GM19193 (cell line): Measurements from ENCODE around the gene SMCHD1.
A peak's percentile ranks its signal among the peaks of the same experiment; 100 is the strongest.

Experiments
- POLR2A ChIP-seq: IDR thresholded peaks from 4 replicates; pipeline ENCODE4 v1.6.1; 2011; ENCODE audit not compliant: insufficient read depth, insufficient read length; ENCODE audit errors: extremely low read depth

Gene SMCHD1

DNA sequence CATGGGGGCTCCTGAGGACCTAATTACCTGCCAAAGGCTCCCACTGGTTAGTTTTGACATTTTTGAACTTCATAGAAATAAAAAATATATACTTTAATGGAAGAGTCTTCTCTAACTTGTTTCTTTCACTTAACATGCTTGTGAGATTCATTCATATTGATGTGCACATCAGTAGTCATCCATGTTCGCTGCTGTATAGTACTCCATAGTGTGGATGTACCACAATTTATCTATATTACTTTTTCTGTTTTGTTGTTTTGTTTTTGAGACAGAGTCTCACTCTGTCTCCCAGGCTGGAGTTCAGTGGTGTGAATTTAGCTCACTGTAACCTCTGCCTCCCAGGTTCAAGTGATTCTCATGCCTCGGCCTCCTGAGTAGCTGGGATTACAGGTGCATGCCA lies 168.4 kb downstream of the SMCHD1 start:
- no peak for TF ChIP-seq POLR2A

DNA sequence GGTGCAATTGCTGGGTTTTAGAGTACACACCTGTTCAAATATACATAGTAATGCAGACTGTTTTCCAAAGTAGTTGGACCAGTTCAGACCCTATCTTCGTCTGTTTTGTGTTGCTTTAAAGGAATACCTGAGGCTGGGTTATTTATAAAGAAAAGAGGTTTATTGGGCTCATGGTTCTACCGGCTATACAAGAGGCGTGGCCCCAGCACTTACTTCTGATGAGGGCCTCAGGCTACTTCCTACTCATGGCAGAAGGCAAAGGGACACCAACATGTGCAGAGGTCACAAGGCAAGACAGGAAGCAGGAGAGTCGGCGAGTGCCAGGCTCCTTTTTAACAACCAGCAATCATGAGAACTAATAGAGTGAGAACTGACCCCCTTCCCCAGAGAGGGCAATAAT lies 169.3 kb downstream of the SMCHD1 start:
- TF ChIP-seq POLR2A: no peak

DNA sequence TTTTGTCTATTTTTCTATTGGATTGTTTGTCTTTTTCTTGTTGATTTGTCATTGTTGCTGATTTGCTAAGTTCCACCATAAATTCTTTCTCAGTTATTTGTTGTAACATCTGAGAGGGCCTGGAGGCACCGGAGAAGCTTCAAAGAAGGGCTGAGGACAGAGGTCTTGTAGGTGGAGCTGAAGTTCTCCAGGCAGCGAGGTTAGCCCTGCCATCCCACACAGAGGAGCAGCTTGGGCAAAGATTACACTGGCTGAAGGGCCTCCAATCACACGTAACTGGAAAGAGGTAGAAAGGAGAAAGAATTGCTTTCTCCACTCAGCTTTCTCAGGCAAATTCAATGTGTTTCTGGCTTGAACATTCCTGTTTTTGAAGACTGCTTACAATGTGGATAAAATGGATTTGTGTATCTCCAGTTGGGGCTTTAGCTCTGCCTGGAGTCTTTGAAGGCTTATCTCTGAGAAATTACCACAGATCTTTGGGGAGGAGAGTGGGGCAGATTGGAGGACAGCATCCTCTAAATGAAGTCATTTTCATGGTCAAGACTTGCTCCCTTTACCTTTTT lies 170.2 kb downstream of the SMCHD1 start:
- no peak for TF ChIP-seq POLR2A

GRCh38 chr18:2826581-2826980 lies 171.1 kb downstream of the SMCHD1 start:
- no peak for TF ChIP-seq POLR2A

DNA sequence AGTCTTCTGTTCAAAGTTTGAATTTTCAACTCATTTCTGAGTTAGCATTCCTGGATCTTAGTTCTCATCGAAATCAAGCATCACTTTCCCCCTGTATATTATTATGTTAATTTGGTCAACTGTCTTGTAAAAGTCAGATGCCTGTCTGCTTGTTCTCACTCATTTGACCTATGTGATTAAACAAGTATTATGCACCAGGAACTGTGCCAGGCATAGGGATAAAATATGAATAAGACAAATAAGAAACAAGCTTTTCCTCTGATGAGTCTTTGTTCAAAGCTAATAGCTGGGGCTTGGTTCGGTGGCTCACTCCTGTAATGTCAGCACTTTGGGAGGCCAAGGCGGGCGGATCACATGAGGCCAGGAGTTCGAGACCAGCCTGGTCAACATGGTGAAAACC lies 171.5 kb downstream of the SMCHD1 start:
- TF ChIP-seq POLR2A: no peak

GRCh38 chr18:2839202-2839601 lies 183.7 kb downstream of the SMCHD1 start:
- no peak for TF ChIP-seq POLR2A

DNA sequence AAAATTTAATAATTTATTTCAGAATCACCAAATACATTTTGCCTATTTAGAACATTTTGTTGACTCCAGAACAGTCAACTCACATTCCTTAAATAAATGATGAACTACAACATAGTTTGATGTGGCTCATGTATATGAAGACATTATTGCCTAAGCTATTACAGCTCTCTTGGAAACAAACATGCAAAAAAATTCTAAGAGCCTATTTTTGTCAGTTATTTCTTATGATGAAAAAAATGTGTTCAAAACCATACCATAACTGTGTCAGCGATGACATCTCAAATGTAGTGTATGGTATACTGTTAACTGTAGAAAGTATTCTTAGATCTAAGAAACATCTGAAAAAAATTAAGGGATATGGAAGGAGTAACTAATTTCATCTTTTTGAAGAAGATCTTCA lies 185.0 kb downstream of the SMCHD1 start:
- no peak for TF ChIP-seq POLR2A

GRCh38 chr18:2843146-2843545 lies 187.6 kb downstream of the SMCHD1 start:
- no peak for TF ChIP-seq POLR2A

DNA sequence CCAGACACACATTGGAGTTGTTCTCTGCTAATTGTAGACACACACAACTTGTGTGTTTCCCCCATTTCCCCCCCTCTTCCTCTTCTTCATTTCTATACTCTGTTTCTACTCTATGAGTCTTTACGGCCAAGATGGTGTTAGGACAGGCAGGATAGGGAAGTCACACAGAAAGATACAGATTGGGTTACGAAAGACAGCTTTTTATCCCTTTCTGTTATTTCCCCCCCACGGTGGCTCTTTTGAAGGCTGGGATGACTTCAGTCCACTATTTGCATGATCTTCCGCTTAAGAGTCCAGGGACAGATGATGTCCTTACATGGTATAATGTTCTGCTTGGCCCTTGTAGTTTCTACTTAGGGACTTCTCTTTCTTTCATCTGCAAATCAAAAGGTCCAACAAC lies 189.6 kb downstream of the SMCHD1 start:
- TF ChIP-seq POLR2A: no peak

DNA sequence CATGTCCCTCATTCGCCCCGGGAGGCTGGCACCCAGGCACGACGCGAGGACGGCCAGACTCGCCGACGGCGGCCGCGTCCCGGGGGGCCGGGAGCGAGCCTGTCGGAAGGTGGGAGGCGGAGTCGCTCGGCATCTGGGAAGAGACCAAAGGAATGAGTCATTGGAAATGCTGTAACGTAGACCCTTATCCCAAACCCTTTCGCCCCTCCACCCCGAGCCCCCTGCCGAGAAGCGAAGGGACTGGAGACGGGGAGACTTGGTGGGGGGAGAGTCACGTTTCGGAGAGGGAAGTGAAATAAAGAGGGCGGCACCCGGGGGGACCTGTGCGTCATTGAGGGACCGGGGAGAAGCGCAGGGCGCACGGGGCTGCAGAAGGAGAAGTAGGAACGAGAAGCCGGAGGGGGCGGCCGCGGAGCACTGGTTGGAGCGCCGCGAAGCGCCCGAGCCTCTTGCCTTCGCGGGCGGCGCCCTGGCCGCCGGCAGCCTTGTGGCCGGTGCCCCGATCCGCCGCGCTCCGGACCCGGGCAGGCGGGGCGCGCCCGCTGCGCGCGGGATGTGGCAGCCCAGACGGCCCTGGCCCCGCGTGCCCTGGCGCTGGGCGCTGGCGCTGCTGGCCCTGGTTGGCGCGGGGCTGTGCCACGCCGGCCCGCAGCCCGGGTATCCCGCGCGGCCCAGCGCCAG lies 191.2 kb downstream of the SMCHD1 start, which contains the start of gene EMILIN2:
Gene EMILIN2 (plus strand): TSS at position 371 of the 681 bp plus-strand sequence. CDS start 183 bp downstream, at position 554.
- peak; percentile 27 for TF ChIP-seq POLR2A

DNA sequence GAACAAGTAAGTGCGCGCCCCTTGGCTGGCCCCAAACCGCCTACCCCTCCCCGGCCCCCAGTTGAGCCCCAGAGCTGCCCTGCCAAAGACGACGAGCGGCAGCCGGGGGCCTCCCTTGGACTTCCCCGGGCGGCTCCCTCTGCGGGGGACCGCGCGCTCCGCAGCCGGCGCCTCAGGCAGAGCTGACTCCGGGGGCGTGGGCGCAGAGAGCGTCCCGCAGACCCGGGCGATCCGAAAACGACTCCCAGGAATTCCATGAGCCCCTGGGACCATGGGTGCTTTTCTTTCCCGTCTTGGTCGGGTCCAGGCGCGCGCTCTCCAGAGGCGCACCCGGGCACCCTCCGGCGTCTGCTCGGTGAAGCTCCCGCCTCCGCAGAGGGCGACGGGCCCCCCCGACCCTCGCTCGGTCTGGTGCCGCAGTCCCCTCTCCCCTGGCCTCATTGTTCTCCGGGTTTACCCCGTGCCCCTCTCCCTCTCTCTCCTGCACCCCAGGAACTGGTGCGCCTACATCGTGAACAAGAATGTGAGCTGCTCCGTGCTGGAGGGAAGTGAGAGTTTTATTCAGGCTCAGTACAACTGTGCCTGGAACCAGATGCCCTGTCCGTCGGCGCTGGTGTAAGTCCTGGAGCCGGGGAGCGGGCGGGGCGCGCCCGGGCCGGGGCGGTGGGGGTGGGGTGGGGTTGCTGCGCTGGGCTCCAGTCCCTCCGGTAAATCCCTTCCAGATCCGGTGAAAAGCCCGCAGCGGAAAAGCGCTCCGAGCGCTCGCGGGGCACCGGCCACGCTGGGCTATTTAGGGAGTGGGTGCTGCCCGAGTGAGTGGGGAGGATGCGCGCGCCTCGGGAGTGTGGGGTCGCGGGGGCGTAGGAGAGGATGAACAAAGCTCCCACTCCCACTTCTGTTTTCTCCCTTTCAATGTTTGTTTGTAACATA lies 192.1 kb downstream of the SMCHD1 start:
- TF ChIP-seq POLR2A: no peak

DNA sequence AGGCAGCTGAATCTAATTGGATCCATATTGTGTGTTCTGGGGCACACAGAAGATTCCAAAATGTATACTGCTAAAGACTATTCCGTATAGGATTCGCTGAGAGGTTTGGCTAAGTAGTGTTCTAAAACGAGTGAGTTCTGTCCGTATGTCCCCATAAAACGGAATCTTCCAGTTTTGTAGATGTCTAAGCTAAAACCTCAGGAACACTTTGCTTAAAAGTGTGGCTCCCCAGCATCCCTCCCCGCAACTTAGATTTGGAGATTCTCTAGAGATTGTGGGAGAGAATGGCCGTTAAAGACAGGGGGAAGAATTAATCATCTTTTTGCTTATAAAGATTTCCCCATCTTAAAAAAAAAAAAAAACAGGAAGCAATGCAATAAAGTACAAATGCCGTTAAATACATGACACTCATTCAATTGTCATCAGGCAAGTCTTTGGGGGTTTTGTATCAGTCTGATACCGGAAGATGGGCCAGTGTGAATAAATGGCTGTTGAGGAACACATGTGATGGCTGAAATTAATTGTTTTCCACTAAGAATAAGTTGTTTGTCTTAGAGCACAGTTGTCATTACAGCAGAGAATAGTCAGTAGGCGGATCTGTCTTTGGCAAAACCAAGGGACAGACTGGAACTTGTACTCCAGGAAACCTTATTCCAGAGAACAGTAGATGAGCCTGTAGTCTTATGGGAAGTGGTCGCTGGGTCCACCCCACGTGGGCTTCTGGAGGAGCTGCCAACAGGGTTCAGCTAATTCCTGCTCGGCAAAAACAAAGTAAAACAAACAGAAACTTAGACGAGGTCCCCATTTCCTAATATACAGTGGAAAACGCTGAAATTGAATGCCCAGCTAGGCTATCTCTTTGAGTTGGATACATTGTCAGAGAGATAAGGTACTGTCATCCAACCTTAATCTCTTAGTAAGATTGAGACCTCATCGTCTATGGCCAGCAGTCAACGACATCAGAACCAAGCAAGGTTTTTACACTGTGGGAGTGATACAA lies 193.0 kb downstream of the SMCHD1 start:
- TF ChIP-seq POLR2A: no peak

DNA sequence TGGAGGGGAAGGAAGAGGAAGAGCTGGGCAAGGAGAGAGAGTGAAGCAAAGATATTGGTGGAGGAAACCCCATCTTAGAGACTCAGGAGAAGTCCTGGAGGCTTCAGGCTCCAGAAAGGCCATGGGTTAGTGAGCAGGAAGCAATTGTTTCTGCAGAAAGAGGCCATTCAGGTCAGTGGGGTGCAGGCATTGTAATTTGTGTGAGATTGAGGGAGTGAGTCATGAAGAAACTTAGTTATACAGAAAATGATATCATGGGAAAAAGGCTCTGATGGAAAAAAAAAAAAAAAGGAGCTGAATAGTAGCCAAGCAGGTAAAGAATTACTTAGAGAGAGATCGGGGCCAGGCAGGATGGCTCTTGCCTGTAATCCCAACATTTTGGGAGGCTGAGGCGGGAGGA lies 195.3 kb downstream of the SMCHD1 start:
- no peak for TF ChIP-seq POLR2A

DNA sequence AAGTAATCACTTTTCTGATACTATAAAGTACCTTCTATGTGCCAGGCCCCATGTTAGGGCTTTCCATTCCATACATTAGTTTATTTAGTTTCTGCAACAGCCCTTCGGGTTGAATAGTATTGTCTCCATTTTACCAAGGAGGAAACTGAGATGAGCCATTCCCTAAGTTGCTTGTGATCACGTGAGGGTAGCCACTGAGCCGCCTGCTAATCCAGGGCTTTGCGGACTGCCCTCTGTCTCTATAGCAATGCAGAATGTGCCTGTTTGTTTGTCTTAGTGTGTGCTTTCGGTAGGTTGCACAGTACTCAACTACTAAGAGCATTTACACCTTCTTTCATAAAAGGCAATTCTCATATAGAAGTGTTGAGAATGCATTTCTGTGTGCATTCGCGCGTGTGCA lies 196.2 kb downstream of the SMCHD1 start:
- TF ChIP-seq POLR2A: no peak
